PFSK-1 (cell line): ENCODE results near the gene CDCA5.

Experiments
- POLR2AphosphoS5 ChIP-seq: IDR thresholded peaks from 2 replicates; pipeline ENCODE4 v1.6.1; 2012; ENCODE audit warnings: low read depth, mild to moderate bottlenecking, control low read depth, low read length, moderate library complexity
- REST ChIP-seq, 2 experiments: IDR thresholded peaks; 2 replicates each; pipeline versions ENCODE4 v1.6.1 to v1.8.0; 2011 to 2012; ENCODE audit warnings: low read depth in 2 of 2, low read length in 2 of 2, control low read depth in 1 of 2, inconsistent platforms in 1 of 2, mild to moderate bottlenecking in 1 of 2, moderate library complexity in 1 of 2; ENCODE audit not compliant: insufficient read depth in 1 of 2
- SIN3A ChIP-seq: IDR thresholded peaks from 2 replicates; pipeline ENCODE4 v1.6.1; 2012; ENCODE audit warnings: mild to moderate bottlenecking, low read length, moderate library complexity, borderline replicate concordance; ENCODE audit not compliant: insufficient read depth
- TAF1 ChIP-seq: IDR thresholded peaks from 2 replicates; pipeline ENCODE4 v1.6.1; 2012; ENCODE audit warnings: low read length, control low read depth, borderline replicate concordance; ENCODE audit not compliant: insufficient read depth

DNA sequence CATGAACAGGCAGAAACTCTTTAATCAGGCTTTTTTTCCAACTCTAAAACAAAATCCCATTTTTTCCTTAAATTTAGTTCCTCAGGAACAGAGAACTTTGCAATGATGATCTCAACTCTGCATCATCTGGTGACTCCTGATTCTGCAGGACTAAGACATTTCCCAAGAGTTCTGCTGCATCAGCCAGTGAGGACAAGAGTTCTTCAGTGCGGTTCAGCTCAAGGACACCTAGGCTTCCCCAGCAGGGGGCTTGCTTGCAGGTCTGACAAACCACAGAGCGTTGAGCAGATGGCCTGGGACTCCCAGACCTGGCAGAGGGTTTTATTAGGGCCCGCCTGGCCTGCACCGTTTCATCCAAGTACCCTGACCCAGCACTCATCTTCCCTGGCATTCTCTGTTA is 6.4 kb downstream of the CDCA5 start:
- TF ChIP-seq POLR2AphosphoS5 = no peak
- no peak for TF ChIP-seq TAF1
- no peak for TF ChIP-seq REST (IDR thresholded peaks at IDR 0.05; ENCODE audit: insufficient read depth in 1 of 2, low read depth in 2 of 2, low read length in 2 of 2)
- no peak for TF ChIP-seq SIN3A
